Measurements from ENCODE around the gene ROBO4. TPM values are rescaled to one million over a fixed set of nuclear protein-coding genes. Genes with fewer than 3 reads are reported as not detected.

ROBO4 gene
- total RNA-seq = 15.9 TPM
- long read RNA-seq, partial matches to known transcripts = 9 of 10 reads
- long read RNA-seq, other reads (novel, unspliced or antisense) = 1 of 10 reads

DNA sequence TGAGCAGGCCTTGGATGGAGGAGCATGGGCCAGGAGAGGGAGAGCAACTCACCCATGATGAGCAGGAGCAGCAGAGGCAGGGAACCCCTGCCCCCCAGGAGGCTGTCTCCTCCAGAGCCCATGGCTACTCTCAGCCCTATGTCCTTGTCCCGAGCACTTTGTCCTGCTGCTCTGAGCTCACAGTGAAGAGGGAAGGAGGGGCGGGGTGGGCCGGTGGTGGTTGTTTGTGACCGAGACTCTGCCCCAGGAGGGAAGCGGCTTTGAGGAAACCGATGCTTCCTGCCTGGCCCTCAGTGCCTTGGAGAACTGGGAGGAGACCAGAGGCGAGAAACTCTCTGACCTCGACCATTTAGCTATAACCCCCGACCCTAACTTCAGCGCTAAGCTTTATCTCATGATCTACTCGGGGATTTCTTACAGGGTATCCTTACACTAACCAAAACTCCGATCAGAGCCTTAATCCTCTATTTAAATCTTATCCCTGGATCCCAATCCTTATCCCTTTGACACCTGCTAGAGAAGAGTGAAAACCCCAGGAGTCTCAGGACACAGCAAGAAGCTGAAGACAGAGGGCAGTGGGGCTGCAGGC, at the start of gene ROBO4:
Gene ROBO4 (minus strand): TSS at position 192 of the 589 bp plus-strand sequence. CDS start 70 bp downstream, at position 122.
- peak; percentile 83 for DNase-seq (ENCODE audit: low spot score)
- intact Hi-C loops (cut with DNase I) = no loop called here

DNA sequence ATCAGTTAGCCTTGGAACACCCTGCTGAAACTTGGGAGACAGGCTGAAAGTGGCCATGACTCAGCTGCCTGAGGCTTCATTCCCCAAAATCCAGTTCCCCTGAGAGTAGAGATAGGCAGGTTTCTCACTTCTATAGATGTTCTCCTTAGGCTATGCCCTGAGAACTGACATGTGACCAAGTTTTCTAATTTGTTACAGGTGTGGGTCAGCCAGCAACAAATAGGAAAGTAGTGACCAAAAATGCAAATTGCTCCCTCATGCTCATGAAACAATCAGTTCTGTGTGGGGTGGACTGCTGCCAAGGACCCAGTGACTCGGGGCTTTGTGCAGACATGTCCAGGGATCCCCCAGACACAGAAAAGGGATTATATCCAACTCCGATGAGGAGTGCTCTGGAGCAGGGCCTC, 49.1 kb upstream of the ROBO4 start:
- no peak for DNase-seq (ENCODE audit: low spot score)

DNA sequence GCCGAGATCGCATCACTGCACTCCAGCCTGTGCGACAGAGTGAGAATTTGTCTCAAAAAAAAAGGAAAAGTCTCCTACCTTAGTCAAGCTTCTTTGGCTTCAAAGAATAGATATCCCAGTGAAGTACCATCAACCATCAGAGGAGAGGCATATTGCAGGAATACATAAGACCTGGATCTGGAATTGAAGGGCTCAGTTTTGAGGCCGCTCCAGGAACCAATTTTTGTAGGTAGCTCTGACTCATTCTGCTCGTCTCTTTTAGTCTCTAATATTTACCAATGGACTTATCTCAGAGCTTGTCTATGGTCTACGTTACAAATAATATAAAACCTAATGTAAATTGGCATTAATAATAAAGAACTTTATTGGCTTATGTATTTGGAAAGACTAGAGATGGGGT, 48.2 kb upstream of the ROBO4 start:
- intact Hi-C loops (cut with DNase I) = no loop called here

More for the DNA sequence above, 49.1 kb upstream of the ROBO4 start:
- intact Hi-C loops (cut with DNase I) = no loop called here

DNA sequence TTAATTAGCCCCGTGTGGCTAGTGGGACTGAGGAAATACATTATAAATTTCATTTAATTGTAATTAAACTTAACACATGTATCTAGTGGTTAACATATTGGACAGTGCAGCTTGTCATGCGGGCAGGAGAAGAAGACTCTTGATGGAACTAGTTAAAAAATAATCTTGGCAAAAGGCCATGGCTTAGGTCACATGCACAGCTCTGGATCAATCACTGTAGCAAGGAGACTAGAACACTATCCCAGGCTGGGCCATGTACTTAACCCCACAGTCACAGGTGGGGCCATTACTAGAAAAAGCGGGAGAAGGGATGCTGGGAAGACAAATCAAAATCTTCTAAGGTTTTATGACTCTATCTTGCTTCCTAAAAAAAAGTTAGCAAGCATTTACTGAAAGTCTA, 46.9 kb upstream of the ROBO4 start:
- intact Hi-C loops (cut with DNase I) = no loop called here
- no peak for DNase-seq (ENCODE audit: low spot score)

More for the DNA sequence above, 48.2 kb upstream of the ROBO4 start:
- DNase-seq (ENCODE audit: low spot score) = no peak

DNA sequence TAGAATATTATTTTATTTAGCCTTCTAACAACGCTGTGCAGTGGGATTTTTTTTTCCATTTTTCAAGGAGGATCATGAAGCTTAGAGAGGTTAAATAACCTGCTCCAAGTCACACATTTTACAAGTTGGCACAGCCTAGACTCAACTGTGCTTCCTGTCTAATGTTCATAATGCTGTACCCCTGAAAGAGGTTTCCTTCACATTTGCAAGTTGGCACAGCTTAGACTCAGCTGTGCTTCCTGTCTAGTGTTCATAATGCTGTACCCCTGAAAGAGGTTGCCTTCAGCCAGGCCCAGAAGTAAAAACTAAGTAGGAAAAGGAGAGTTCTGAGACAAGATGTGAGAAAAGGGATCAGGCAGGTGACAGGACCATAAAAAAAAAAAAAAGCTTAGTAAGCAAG, 46.1 kb upstream of the ROBO4 start:
- no peak for DNase-seq (ENCODE audit: low spot score)
- intact Hi-C loops (cut with DNase I) = no loop called here

DNA sequence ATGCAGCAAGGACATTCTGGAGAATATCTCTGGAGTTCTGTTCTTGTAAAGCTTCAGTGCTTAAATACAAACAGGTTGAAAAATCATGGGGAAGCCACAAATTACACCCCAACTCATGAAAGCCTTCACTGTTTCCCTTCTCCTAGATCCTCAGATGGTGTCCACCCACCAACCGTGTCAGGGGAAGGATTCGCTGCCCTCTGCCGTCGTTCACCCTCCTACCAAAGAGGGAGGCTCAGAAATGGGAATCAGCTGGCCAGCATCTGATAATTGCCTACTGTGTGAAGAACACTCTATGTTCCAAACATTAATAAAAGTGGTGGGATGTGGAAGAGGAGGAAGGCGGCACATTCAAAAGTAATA, 45.6 kb upstream of the ROBO4 start:
- intact Hi-C loops (cut with DNase I) = no loop called here
- no peak for DNase-seq (ENCODE audit: low spot score)

DNA sequence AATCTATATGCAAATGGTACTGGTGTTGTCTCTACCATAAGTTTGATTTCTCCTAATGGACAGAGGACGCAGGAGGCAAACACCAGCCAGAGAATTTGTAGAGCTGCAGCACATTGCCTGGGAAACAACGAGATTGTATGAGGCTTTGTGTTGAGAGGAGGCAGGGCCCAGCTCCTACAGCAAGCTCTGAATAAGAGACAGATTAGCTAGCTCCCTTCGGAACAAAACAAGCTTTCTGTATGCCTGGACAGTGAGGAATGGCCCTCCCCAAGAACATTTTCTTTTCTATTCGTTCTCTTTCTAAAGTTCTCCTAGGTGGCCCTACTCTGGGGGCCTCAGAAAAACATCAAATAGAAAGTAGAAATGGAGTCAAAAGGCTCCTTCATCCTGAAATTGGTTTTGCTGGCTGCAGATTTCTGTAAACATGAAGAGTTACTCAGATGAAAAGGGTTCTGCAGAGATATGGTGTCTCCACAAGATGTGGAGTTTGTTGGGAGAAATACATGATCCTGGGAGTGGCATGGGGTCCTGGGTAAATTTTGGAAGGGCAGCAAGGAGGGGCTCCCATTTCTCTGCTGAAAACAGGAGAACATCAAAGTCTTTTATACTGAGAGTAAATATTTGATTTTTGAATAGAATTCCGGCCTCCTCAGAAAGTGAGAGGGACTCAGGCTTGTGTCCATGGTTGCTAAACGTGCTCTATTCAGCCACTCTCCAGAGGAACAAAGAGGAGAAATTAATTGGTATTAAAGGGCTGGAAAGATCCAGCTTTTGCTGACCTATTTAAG, 45.0 kb upstream of the ROBO4 start:
- DNase-seq (ENCODE audit: low spot score) = no peak
- intact Hi-C loops (cut with DNase I) = no loop called here

DNA sequence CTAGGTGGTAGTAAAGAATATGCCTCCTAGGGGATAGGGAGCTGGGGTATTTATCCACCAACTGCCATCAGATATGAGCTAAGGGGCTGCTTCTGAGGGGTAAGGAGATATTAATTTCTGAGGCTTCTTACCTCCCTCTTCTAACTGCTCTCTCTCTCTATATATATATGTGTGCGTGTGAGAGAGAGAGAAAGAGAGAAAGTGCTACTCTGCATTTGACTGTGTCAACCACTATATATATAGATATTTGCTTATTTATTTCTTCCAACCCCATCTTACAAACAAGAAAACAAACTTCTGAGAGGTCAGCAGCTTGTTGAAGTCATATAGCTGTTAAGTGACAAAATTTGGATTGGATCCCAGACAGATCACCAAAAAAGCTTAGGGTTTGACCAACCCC, 44.0 kb upstream of the ROBO4 start:
- no peak for DNase-seq (ENCODE audit: low spot score)
- intact Hi-C loops (cut with DNase I) = no loop called here

DNA sequence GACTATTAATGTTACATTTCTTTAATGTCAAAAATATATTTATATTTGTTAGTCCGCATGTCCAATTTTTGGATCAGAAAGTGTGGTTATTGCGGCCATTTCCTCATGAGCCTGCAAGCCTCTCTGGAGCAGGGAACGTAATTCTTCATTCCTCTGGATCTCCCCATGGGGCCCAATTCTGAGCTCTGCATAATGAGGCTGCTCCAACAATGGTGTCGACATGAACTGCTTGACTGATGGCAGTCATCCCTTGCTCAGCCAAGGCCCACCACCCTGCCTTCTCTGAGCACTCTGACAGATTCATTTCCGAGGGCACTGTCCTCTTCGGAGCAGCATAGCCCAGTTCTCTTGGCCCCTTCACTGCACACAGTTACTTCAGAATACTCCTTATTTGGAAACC, 41.3 kb upstream of the ROBO4 start:
- intact Hi-C loops (cut with DNase I) = no loop called here
- DNase-seq (ENCODE audit: low spot score) = no peak

DNA sequence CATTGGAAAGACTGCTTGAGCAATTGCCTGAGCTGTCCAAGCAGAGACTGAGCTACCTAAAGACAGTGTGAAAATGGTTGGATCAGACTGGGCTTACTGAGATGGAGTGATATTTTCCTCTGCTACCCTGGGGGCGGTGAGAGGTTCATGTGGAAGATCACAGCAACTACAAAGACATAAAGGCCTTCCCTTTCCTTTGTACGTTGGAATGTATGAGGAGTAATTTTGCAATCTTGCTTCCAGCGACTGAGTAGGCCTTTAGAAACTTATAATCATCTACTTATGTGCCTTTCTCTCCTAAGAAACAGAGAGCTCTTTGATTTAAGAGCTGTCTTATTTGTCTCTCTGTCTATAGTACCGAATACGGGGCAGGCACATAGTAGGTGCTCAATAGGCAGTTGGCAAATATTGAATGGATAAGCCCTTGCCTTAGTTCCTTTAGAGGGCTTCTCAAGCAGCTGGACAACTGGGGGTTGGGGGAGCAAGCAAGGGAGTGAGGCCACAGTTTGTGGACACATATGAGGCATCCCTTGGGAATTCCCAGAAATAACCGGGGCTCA, 40.6 kb upstream of the ROBO4 start:
- DNase-seq (ENCODE audit: low spot score) = no peak
- intact Hi-C loops (cut with DNase I) = no loop called here

DNA sequence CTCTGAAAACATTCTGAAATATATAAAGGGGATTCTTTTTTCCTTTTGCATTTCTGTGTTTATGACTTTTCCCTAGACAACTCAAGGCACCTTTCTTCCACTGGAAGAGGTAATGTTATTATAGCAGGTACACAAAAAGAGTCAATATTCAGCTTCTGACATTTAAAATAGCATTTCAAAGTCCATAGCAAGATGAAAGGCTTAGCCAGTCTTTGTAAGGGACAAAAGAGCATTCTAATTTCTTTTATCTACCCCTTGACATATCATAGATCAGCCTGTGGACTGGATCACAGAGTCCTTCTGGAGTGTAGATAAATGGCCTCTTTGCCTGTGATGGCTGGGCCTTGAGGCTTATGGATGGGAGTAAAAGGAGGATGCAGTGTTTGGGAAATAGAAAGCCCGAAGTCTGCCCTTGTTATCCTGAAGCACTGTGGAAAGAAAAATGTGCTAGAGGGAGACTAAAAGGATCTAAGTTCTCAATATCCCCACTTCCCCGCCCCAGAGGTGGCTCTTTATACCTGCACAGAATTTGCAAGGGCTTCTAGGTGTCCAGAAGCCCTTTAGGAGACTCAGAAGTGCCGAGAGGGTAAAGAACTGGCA, 39.8 kb upstream of the ROBO4 start:
- no peak for DNase-seq (ENCODE audit: low spot score)
- intact Hi-C loops (cut with DNase I) = no loop called here

DNA sequence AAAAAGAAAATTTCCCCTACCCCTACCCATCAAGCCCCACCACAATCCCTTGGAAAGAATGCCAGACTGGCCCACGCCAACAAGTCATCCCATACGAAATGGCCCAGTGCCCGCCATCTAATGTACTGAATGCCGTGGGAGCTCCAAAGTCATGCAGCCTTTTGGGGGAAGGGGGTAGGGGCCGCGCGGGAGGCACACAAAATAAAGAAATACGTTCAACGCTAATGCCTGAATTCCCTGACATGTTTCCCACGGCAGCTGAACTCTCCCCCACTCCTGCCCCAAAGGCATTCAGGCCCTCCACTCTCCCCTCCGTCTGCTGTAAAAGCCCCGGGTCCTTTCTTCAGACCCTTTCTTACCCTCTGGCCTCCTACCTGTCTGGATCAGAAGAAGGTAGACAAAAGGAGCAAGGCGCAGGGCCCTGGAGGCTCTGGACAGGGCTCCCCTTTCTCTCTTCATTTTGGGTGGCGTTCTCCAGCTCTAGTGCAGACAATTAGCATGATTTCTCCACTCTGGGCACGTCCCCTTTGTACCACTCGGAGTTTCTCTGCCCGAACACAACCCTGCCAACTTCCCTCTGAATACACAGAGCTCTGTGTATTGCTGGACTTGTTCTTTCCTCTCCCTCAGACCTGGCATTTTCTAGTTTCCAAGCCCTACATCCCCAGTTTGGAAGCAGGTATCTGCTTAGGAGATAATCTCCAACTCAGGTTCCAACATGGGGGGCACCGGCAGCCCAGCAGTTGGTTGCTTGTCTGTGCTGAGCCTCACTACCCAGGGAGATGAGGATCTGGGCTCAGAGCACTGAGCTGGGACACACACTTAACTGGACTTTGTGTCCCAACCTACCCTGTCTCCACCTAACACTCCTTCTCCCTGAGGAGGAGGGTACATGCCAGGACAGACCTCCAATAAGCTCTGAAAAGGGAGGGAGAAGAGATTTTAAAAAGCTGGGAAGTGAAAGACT, 38.2 kb upstream of the ROBO4 start, which contains the start of gene HEPACAM:
Gene HEPACAM (minus strand): TSS at position 500 of the 967 bp plus-strand sequence. CDS start 41 bp downstream, at position 459.
- DNase-seq (ENCODE audit: low spot score) = no peak
- intact Hi-C loops (cut with DNase I) = no loop called here

DNA sequence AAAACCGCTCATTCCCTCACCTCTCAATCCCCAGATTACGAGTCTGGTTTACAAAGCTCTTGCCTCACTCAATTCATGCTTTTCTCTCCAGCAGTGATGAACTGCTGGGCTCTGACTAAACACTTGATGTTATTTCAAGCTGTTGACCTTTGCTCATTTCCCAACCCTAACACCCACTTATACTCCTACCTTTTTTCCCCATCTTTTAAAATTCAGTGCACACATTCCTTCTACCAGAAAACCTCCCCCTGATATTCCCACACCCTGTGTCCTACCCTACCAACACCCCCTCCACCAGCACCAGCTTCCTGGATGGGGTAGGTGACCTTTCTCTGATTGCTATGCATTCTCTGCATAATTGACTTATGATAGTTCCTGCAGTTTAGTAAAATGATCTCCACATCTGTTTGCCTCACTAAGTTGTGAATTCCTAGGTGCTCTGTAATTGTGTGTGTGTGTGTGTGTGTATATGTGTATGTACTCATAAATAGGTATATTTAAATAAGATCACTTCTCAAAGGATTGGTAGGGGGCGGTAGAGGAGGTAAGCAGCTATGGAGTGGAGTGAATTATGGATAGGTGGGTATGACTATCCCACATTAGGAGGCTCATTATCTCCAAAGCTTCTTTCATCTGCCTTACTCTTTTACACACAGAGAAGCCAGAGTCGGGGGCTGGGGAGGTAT, 37.3 kb upstream of the ROBO4 start:
- no peak for DNase-seq (ENCODE audit: low spot score)
- intact Hi-C loops (cut with DNase I) = no loop called here

DNA sequence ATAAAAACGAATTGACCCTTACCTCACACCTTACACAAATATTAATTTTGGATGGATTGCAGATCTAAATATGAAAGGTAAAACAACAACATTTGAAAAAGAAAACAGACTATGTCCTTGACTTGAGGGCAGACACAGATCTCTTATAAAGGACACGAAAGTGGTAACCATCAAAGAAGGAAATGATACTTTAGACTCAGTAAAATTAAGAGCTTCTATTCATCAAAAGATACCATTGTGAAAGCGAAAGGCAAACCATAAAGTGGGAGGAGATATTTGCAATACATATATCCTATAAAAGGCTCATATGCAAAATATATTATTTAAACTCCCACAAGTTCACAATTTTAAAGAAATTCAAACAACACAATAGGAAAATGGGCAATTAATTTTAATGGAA, 33.1 kb upstream of the ROBO4 start:
- DNase-seq (ENCODE audit: low spot score) = no peak
- intact Hi-C loops (cut with DNase I) = no loop called here

DNA sequence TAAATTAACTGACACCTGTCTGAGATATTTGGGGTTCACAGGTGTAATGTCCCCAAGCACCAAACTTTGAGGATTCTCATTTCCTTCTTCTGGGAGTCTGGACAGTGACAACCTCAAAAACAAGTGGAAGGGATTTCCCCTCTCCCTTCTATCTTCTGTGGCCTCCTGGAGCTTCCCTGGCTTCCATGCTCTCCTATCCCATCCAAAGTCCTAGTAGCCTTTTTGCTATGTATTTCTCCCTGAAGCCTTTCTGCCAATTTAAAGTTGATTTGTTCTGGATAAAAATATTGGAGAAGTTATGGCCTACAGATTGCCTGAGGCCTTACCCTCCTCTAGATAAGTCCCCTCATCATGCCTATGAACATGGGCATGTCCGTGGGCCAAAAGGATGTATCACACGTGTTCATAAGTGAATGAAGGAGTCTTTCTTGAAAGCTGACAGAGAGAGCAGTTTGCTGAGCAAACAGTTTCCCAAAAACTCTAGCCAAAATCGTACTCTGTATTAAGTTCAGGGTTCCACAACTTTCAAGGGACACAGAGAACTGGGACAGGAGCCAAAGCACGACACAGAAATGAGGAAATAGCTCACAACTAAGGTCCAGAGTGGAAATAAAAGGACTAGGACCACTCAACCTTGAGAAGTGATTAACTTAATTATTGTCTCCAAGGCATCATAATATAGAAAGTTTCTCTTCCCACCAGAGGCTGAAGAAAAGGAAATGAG, 31.4 kb upstream of the ROBO4 start:
- intact Hi-C loops (cut with DNase I) = no loop called here

DNA sequence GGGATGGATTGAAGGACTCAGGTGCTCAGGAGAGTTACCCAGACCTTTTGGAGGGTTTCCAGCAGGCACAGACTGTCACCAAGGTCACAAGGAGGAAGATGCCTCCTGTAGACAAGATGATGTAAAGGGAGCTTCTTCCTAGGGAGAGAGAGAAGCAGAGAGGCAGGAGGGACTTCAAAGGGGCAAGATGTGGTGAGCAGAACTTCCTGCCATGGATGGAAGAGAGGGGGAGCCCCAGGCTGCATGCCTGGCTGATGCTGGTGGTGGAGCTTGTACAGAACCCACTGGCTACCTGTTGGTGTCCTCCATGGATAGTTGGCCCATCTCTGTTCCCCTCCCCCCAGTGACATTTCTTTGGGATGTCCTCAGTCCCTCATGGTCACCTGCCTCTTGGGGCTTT, 25.6 kb upstream of the ROBO4 start:
- DNase-seq (ENCODE audit: low spot score) = no peak
- intact Hi-C loops (cut with DNase I) = no loop called here

More for the DNA sequence above, 31.4 kb upstream of the ROBO4 start:
- no peak for DNase-seq (ENCODE audit: low spot score)

DNA sequence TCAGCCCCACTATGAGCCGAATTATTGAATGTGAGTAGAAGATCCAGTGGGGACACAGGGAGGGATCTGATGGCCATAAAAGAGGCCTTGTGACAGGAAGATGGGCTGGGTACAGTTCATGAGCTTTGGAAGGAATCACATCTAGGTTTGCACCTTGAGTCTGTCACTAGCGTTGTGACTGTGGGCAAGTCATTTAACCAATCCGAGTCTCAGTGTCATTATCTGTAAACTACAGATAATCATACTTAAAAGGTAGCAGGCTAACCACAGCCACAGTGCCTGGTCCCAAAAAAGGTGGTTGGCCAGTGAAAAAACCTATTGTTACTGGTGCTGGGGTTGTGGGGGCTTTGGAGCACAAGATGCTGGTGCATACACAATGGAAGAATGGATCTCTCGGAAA, 25.2 kb upstream of the ROBO4 start:
- DNase-seq (ENCODE audit: low spot score) = no peak
- intact Hi-C loops (cut with DNase I) = no loop called here
